ENCODE results near the gene NFIA. TPM values are rescaled to one million over a fixed set of nuclear protein-coding genes. Genes with fewer than 3 reads are reported as not detected.

NFIA gene
- total RNA-seq, 1 donor from 2014 or later = 163 TPM

DNA sequence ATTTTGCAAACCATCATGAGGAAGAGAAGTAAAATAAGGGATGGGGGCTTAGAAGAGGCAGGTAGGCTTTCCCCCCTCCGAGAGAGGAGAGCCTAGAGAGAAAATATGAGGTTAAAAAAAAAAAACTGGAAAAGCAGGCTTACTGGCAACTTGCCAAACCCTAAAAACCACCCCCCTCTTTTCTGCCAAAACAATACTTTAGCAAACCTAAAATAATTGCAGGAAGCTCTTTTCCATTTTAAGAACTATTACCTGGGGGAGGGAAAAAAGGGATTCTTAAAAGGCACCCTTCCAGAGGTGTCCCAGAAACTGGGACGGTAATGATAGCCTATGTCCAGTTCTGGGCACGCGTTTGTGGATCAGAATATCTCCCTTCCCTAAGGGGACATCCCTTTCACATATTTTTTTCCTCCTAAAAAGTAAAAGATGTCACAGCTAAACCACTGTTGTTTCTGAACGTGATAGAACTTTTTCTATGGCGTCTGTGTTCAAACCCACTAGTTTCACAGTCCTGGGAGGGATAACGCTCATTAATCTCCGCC, 1.1 kb upstream of the NFIA start:
- TF ChIP-seq, protein P1, sequence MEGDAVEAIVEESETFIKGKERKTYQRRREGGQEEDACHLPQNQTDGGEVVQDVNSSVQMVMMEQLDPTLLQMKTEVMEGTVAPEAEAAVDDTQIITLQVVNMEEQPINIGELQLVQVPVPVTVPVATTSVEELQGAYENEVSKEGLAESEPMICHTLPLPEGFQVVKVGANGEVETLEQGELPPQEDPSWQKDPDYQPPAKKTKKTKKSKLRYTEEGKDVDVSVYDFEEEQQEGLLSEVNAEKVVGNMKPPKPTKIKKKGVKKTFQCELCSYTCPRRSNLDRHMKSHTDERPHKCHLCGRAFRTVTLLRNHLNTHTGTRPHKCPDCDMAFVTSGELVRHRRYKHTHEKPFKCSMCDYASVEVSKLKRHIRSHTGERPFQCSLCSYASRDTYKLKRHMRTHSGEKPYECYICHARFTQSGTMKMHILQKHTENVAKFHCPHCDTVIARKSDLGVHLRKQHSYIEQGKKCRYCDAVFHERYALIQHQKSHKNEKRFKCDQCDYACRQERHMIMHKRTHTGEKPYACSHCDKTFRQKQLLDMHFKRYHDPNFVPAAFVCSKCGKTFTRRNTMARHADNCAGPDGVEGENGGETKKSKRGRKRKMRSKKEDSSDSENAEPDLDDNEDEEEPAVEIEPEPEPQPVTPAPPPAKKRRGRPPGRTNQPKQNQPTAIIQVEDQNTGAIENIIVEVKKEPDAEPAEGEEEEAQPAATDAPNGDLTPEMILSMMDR (IDR thresholded peaks at IDR 0.05; ENCODE audit: unreplicated experiment) = no peak
- peak overlapping the region; percentile 98 for H3K27ac Mint-ChIP-seq
- no peaks in the 10 kb centered on the region for H3K9me3 Mint-ChIP-seq
- H3K4me1 Mint-ChIP-seq = peaks cover 63% of the 10 kb centered on the region
- H3K36me3 Mint-ChIP-seq = no peaks in the 10 kb centered on the region
- H3K4me3 Mint-ChIP-seq = peak overlapping the region; percentile 80
- no peak for DNase-seq (ENCODE audit: low spot score in 2 of 2, unreplicated experiment in 2 of 2)
- H3K27me3 Mint-ChIP-seq (ENCODE audit: low read depth) = no peaks in the 10 kb centered on the region

DNA sequence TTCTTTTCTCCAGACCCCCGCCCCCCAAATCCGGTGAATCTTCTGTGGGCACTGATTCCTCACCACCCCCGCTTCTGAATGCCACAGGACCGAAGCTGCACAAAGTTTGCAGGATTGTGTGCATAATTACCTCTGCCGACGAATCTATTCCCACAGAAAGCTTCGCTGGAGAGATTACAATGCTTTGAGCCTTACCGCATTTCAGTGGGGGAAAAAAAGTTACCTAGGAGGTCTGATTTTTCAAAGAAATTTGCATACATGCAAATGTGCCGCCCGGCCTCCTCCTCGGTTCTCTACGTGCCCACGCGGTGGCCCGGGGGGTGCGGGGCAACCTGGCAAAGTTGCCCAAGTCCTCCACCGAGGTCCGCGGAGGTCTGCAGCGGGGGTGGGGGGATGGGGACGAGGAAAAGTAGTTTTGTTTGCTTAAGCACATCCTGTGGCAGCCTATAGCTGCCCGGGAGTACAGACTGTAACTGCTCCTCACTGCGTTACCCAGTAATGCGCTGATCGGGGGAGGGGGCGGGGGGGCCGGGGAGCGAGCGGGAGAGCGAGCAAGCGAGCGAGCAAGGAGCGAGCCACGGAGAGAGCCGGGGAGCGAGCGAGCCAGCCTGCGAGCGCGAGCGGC, 563 bp upstream of the NFIA start:
- TF ChIP-seq, protein P1 (IDR thresholded peaks at IDR 0.05; ENCODE audit: unreplicated experiment) = no peak
- H3K27me3 Mint-ChIP-seq (ENCODE audit: low read depth) = no peaks in the 10 kb centered on the region
- no peaks in the 10 kb centered on the region for H3K9me3 Mint-ChIP-seq
- no peaks in the 10 kb centered on the region for H3K36me3 Mint-ChIP-seq
- H3K27ac Mint-ChIP-seq = peak overlapping the region; percentile 98
- peaks cover 61% of the 10 kb centered on the region for H3K4me1 Mint-ChIP-seq
- DNase-seq (ENCODE audit: low spot score in 2 of 2, unreplicated experiment in 2 of 2) = peak in 1 of 2 experiments; percentile 63
- H3K4me3 Mint-ChIP-seq = peak overlapping the region; percentile 80

DNA sequence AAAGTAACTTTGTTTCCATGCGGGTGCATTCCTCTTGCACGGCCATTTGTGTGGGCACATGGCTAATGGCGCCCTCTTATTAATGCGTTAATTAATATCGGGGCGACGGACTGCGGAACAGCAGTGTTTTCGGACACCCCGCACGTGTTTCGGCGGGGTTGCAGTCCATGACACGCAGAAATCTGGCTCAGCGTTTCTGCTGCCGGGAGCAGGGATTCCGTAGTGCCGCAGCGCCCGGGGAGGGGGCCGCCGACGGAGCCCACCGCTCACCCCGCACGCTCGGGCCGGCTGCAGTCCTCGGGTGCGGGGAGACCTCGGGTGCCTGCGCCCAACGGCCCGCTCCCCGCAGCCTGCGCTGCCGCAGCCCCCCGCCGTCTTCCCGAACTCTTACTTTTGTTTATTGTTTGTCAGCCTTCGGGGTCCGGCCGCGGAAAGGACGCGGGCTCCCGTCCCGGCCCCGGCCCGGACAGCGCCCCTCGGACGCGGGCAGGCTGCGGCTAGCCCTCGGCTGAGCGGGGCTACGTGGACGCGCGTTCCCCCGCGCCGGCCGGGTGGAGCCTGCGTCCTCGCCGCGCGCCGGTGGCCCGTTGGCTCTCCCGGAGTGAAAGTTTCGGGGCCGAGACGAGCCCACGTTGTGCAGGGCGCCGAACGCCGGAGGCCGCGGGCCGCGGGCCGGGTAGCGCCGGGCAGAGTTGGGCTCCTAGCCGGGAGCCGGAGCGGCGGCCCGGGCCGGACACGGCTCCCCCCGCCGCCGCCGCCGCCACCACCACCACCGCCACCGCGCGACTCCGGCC, 849 bp downstream of the NFIA start:
- no peaks in the 10 kb centered on the region for H3K27me3 Mint-ChIP-seq (ENCODE audit: low read depth)
- peak overlapping the region; percentile 97 for H3K27ac Mint-ChIP-seq
- DNase-seq (ENCODE audit: low spot score in 2 of 2, unreplicated experiment in 2 of 2) = peak in 1 of 2 experiments; percentile 49
- H3K36me3 Mint-ChIP-seq = peaks cover 4% of the 10 kb centered on the region
- TF ChIP-seq, protein P1 (IDR thresholded peaks at IDR 0.05; ENCODE audit: unreplicated experiment) = no peak
- H3K9me3 Mint-ChIP-seq = no peaks in the 10 kb centered on the region
- peaks cover 68% of the 10 kb centered on the region for H3K4me1 Mint-ChIP-seq
- H3K4me3 Mint-ChIP-seq = peak overlapping the region; percentile 94

DNA sequence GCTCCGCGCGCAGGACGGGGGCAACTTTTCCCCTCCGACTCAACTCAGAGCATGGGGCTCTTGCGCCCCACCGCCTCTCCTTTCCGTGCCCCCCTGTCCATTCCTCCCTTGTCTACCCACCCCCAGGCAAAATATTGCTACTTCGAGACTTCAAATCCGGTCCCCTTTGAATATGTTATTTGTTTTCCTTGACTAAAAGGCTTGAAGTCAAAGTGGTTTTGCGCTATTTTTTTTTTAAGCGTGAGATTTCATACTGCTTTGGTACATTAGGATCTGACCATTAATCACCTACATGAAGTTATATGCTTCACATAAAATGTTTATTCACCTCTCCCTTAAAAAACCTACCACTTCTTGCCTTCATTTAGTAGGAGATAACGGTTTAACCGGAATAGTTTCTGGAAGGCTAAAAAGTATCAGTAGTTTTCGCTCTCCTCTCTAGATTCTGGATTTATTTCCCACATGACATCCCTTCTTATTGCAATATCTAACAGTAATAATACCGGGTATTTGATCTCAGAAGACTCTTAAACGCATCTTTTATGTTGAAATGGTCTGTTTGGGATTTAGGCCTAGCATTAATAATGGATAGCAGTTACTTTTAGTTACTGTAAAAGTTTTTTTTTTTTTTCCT, 1.6 kb downstream of the NFIA start:
- Mint-ChIP-seq H3K36me3 (peaks cover 11% of the 10 kb centered on the region), H3K9me3 (no peaks in the 10 kb centered on the region), H3K27me3 (ENCODE audit: low read depth) (no peaks in the 10 kb centered on the region), H3K4me3 (peak overlapping the region; percentile 90), H3K27ac (peak overlapping the region; percentile 97), H3K4me1 (peaks cover 67% of the 10 kb centered on the region)
- DNase-seq (ENCODE audit: low spot score in 2 of 2, unreplicated experiment in 2 of 2) = no peak
- TF ChIP-seq, protein P1 (IDR thresholded peaks at IDR 0.05; ENCODE audit: unreplicated experiment) = no peak

DNA sequence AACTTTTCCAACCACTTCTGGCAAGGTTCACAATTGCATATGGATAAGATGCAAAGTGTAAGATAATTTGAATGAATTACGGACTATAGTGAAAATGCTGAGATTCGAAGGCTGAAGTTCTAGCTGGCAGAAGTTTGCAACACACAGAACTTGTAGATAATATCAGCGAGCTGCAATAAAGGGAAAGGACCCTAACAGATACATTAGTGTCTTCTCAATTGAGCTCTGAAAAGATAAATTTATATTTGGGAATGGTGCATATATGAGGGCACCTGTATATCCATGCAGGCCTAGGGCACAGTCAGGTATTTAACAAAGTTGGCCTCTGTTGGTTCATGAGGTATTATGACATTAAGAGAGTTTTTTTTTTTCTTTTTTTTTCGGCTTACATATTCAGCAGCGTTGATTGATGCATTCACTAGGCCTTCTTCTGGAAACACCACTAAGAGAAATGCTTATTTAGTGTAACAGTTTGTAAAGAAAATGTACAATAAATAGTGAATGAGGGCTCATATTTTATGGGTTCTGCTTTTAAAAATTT, 2.2 kb downstream of the NFIA start:
- Mint-ChIP-seq H3K27me3 (ENCODE audit: low read depth) (no peaks in the 10 kb centered on the region), H3K4me3 (peak overlapping the region; percentile 90)

More for the DNA sequence above, 2.2 kb downstream of the NFIA start:
- peaks cover 14% of the 10 kb centered on the region for H3K36me3 Mint-ChIP-seq
- DNase-seq (ENCODE audit: low spot score in 2 of 2, unreplicated experiment in 2 of 2) = no peak
- peak overlapping the region; percentile 97 for H3K27ac Mint-ChIP-seq
- H3K9me3 Mint-ChIP-seq = no peaks in the 10 kb centered on the region
- H3K4me1 Mint-ChIP-seq = peaks cover 66% of the 10 kb centered on the region
- TF ChIP-seq, protein P1 (IDR thresholded peaks at IDR 0.05; ENCODE audit: unreplicated experiment) = no peak
